ENCODE data around the gene CREB5.

Gene CREB5

GRCh38 chr7:28717445-28718054 lies 305.2 kb downstream of the CREB5 start:
- H3K27ac Mint-ChIP-seq = no peak overlapping the region
- no peaks in the 10 kb centered on the region for H3K4me1 Mint-ChIP-seq (ENCODE audit: low read depth)
- intact Hi-C loops (cut with micrococcal nuclease) = no loop called here
- H3K4me3 Mint-ChIP-seq = no peak overlapping the region
- peaks cover 1% of the 10 kb centered on the region for H3K27me3 Mint-ChIP-seq
- H3K36me3 Mint-ChIP-seq (ENCODE audit: low read depth) = peaks cover 60% of the 10 kb centered on the region
- no peaks in the 10 kb centered on the region for H3K9me3 Mint-ChIP-seq

GRCh38 chr7:28718055-28718481 lies 305.8 kb downstream of the CREB5 start:
- intact Hi-C loops (cut with micrococcal nuclease) = no loop called here
- Mint-ChIP-seq H3K9me3 (no peaks in the 10 kb centered on the region), H3K27me3 (peaks cover 1% of the 10 kb centered on the region), H3K27ac (no peak overlapping the region), H3K4me3 (no peak overlapping the region), H3K36me3 (ENCODE audit: low read depth) (peaks cover 65% of the 10 kb centered on the region), H3K4me1 (ENCODE audit: low read depth) (no peaks in the 10 kb centered on the region)

- Mint-ChIP-seq H3K4me1 (ENCODE audit: low read depth) (no peaks in the 10 kb centered on the region), H3K36me3 (ENCODE audit: low read depth) (peaks cover 65% of the 10 kb centered on the region), H3K27me3 (peaks cover 1% of the 10 kb centered on the region), H3K27ac (no peak overlapping the region), H3K9me3 (no peaks in the 10 kb centered on the region), H3K4me3 (no peak overlapping the region)
- intact Hi-C loops (cut with micrococcal nuclease) = no loop called here
Observed at GRCh38 chr7:28718545-28718944, 306.2 kb downstream of the CREB5 start.

- H3K4me3 Mint-ChIP-seq = no peak overlapping the region
- H3K4me1 Mint-ChIP-seq (ENCODE audit: low read depth) = peaks cover 11% of the 10 kb centered on the region
- H3K27me3 Mint-ChIP-seq = no peaks in the 10 kb centered on the region
- intact Hi-C loops (cut with micrococcal nuclease) = no loop called here
- H3K9me3 Mint-ChIP-seq = no peaks in the 10 kb centered on the region
- peaks cover 73% of the 10 kb centered on the region for H3K36me3 Mint-ChIP-seq (ENCODE audit: low read depth)
- no peak overlapping the region for H3K27ac Mint-ChIP-seq
Observed at GRCh38 chr7:28722684-28723083, 310.4 kb downstream of the CREB5 start.

GRCh38 chr7:28723336-28723735 lies 311.0 kb downstream of the CREB5 start:
- Mint-ChIP-seq H3K9me3 (no peaks in the 10 kb centered on the region), H3K27ac (no peak overlapping the region), H3K4me3 (no peak overlapping the region), H3K4me1 (ENCODE audit: low read depth) (peaks cover 11% of the 10 kb centered on the region), H3K27me3 (no peaks in the 10 kb centered on the region), H3K36me3 (ENCODE audit: low read depth) (peaks cover 68% of the 10 kb centered on the region)
- intact Hi-C loops (cut with micrococcal nuclease) = no loop called here

- Mint-ChIP-seq H3K4me1 (ENCODE audit: low read depth) (peaks cover 21% of the 10 kb centered on the region), H3K36me3 (ENCODE audit: low read depth) (peaks cover 62% of the 10 kb centered on the region), H3K4me3 (no peak overlapping the region), H3K27me3 (no peaks in the 10 kb centered on the region), H3K9me3 (no peaks in the 10 kb centered on the region), H3K27ac (no peak overlapping the region)
- intact Hi-C loops (cut with micrococcal nuclease) = no loop called here
Observed at GRCh38 chr7:28724563-28724962, 312.2 kb downstream of the CREB5 start.

- intact Hi-C loops (cut with micrococcal nuclease) = loop anchor here (5.0 kb wide), 1 partner anchor 38 kb away; no protein-coding TSS in a partner anchor
- H3K27me3 Mint-ChIP-seq = no peaks in the 10 kb centered on the region
- H3K27ac Mint-ChIP-seq = peak overlapping the region; percentile 37
- no peaks in the 10 kb centered on the region for H3K9me3 Mint-ChIP-seq
- H3K36me3 Mint-ChIP-seq (ENCODE audit: low read depth) = peaks cover 59% of the 10 kb centered on the region
- H3K4me3 Mint-ChIP-seq = no peak overlapping the region
- H3K4me1 Mint-ChIP-seq (ENCODE audit: low read depth) = peaks cover 27% of the 10 kb centered on the region
Observed at GRCh38 chr7:28725045-28725642, 312.8 kb downstream of the CREB5 start.

GRCh38 chr7:28725911-28726310 lies 313.6 kb downstream of the CREB5 start:
- Mint-ChIP-seq H3K4me1 (ENCODE audit: low read depth) (peaks cover 29% of the 10 kb centered on the region), H3K36me3 (ENCODE audit: low read depth) (peaks cover 54% of the 10 kb centered on the region), H3K27ac (no peak overlapping the region), H3K27me3 (no peaks in the 10 kb centered on the region), H3K9me3 (no peaks in the 10 kb centered on the region), H3K4me3 (no peak overlapping the region)
- intact Hi-C loops (cut with micrococcal nuclease) = loop anchor here (5.0 kb wide), 1 partner anchor 39 kb away; no protein-coding TSS in a partner anchor

- Mint-ChIP-seq H3K4me3 (no peak overlapping the region), H3K9me3 (no peaks in the 10 kb centered on the region), H3K27ac (no peak overlapping the region), H3K27me3 (no peaks in the 10 kb centered on the region), H3K36me3 (ENCODE audit: low read depth) (peaks cover 47% of the 10 kb centered on the region), H3K4me1 (ENCODE audit: low read depth) (peaks cover 29% of the 10 kb centered on the region)
- intact Hi-C loops (cut with micrococcal nuclease) = loop anchor here (5.0 kb wide), 1 partner anchor 39 kb away; no protein-coding TSS in a partner anchor
Observed at GRCh38 chr7:28726555-28726954, 314.2 kb downstream of the CREB5 start.

- intact Hi-C loops (cut with micrococcal nuclease) = loop anchor here (5.0 kb wide), 1 partner anchor 42 kb away; no protein-coding TSS in a partner anchor
- Mint-ChIP-seq H3K9me3 (no peaks in the 10 kb centered on the region), H3K36me3 (ENCODE audit: low read depth) (peaks cover 46% of the 10 kb centered on the region), H3K4me1 (ENCODE audit: low read depth) (peaks cover 46% of the 10 kb centered on the region), H3K4me3 (no peak overlapping the region), H3K27me3 (no peaks in the 10 kb centered on the region), H3K27ac (peak overlapping the region; percentile 81)
Observed at GRCh38 chr7:28729281-28729680, 317.0 kb downstream of the CREB5 start.

- H3K4me1 Mint-ChIP-seq (ENCODE audit: low read depth) = peaks cover 45% of the 10 kb centered on the region
- no peaks in the 10 kb centered on the region for H3K27me3 Mint-ChIP-seq
- peak overlapping the region; percentile 81 for H3K27ac Mint-ChIP-seq
- H3K36me3 Mint-ChIP-seq (ENCODE audit: low read depth) = peaks cover 44% of the 10 kb centered on the region
- no peaks in the 10 kb centered on the region for H3K9me3 Mint-ChIP-seq
- no peak overlapping the region for H3K4me3 Mint-ChIP-seq
- intact Hi-C loops (cut with micrococcal nuclease) = loop anchor here (5.0 kb wide), 1 partner anchor 42 kb away; no protein-coding TSS in a partner anchor
Observed at GRCh38 chr7:28729727-28730126, 317.4 kb downstream of the CREB5 start.

- no peak overlapping the region for H3K27ac Mint-ChIP-seq
- peaks cover 45% of the 10 kb centered on the region for H3K4me1 Mint-ChIP-seq (ENCODE audit: low read depth)
- H3K36me3 Mint-ChIP-seq (ENCODE audit: low read depth) = peaks cover 50% of the 10 kb centered on the region
- H3K9me3 Mint-ChIP-seq = no peaks in the 10 kb centered on the region
- no peak overlapping the region for H3K4me3 Mint-ChIP-seq
- no peaks in the 10 kb centered on the region for H3K27me3 Mint-ChIP-seq
- intact Hi-C loops (cut with micrococcal nuclease) = no loop called here
Observed at GRCh38 chr7:28731092-28731658, 318.9 kb downstream of the CREB5 start.

- H3K4me1 Mint-ChIP-seq (ENCODE audit: low read depth) = peaks cover 42% of the 10 kb centered on the region
- no peaks in the 10 kb centered on the region for H3K9me3 Mint-ChIP-seq
- no peak overlapping the region for H3K4me3 Mint-ChIP-seq
- intact Hi-C loops (cut with micrococcal nuclease) = no loop called here
- H3K36me3 Mint-ChIP-seq (ENCODE audit: low read depth) = peaks cover 47% of the 10 kb centered on the region
- no peaks in the 10 kb centered on the region for H3K27me3 Mint-ChIP-seq
- peak overlapping the region; percentile 83 for H3K27ac Mint-ChIP-seq
Observed at GRCh38 chr7:28732071-28732869, 320.0 kb downstream of the CREB5 start.

- Mint-ChIP-seq H3K27me3 (no peaks in the 10 kb centered on the region), H3K27ac (peak overlapping the region; percentile 83), H3K4me1 (ENCODE audit: low read depth) (peaks cover 39% of the 10 kb centered on the region), H3K9me3 (no peaks in the 10 kb centered on the region), H3K4me3 (no peak overlapping the region), H3K36me3 (ENCODE audit: low read depth) (peaks cover 42% of the 10 kb centered on the region)
- intact Hi-C loops (cut with micrococcal nuclease) = no loop called here
Observed at GRCh38 chr7:28733035-28733434, 320.7 kb downstream of the CREB5 start.

All from dendritic cell treated with granulocyte-macrophage colony-stimulating factor and Interleukin-4, amounts not matched to agents 40 ng/mL and 50 ng/mL, for 4 days (primary cell).